ENCODE measurements around the gene LRP8.

DNA sequence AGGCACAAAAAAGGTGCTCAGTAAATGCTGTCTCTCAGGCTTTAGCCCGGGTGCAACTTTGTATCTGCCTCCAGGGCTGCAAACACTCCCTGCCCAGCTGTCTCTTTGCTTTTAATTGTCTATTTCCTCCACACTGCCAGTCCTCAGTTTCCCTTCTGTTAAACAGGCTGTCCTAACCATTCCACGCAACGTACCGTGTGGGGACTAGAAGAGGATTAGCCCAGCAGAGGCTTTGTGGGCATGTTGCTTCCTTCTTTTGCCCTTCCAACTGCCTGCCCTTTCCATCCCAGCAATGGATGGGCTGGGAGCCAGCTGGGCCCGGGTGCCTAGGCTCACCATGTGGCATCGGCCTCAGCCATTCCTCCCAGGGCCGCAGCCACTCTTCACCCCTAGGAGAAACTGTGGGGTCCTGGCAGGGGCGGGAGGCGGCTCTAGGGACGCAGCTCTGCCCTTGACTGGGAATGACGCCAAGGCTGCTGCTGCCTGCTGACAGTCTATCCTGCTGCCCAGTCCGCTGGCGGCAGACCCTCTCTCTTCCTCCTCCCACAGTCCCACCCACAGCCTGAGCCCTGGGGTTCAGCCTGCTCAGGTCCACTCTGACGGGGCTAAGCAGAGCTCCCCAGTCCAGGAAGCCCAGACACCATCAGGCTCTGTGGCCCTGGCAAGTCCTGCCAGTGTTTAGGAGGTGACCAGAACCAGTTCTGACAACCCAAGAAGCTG, 40.6 kb upstream of the LRP8 start:
- no peak for TF ChIP-seq CTCF (IDR thresholded peaks at IDR 0.05; ENCODE audit: insufficient read depth, low read length, poor library complexity, severe bottlenecking)
- no peak for TF ChIP-seq EZH2phosphoT487 (conservative IDR thresholded peaks at IDR 0.05; ENCODE audit: low read length)

Data from SU-DHL-6 (cell line).